HG03066 (cell line): ENCODE measurements around the gene SLC35A3.
"Not testable (repeated sequence)": the region's sequence is repeated elsewhere in the genome, so short reads cannot be mapped to it uniquely, and the experiment has no call there.

ENCODE experiments used
- ATAC-seq: cut with Tn5 transposase; IDR thresholded peaks from one replicate; pipeline ENCODE4 v1.9.1; 2021; ENCODE audit warnings: low read depth; ENCODE audit not compliant: unreplicated experiment

The SLC35A3 gene

GRCh38 chr1:100028765-100029164 lies 59.0 kb downstream of the SLC35A3 start:
- no peak for ATAC-seq

- ATAC-seq = no peak
Measured at GRCh38 chr1:100034470-100034869, 64.7 kb downstream of the SLC35A3 start.

- no peak for ATAC-seq
Measured at GRCh38 chr1:100035214-100035613, 65.4 kb downstream of the SLC35A3 start.

- ATAC-seq = no peak
Measured at GRCh38 chr1:100036718-100037655, 67.2 kb downstream of the SLC35A3 start.

GRCh38 chr1:100037656-100037926 lies 67.8 kb downstream of the SLC35A3 start:
- no peak for ATAC-seq

- peak; percentile 82 for ATAC-seq
Measured at GRCh38 chr1:100037927-100038659, 68.3 kb downstream of the SLC35A3 start.

- ATAC-seq = peak; percentile 45
Measured at GRCh38 chr1:100038660-100039287, 69.0 kb downstream of the SLC35A3 start.

- ATAC-seq = no peak
Measured at GRCh38 chr1:100039591-100039990, 69.8 kb downstream of the SLC35A3 start.

GRCh38 chr1:100045206-100045605 lies 75.4 kb downstream of the SLC35A3 start:
- no peak for ATAC-seq

GRCh38 chr1:100047235-100047708 lies 77.5 kb downstream of the SLC35A3 start:
- ATAC-seq = not testable (repeated sequence)

- ATAC-seq = no peak
Measured at GRCh38 chr1:100050139-100050538, 80.3 kb downstream of the SLC35A3 start.

GRCh38 chr1:100051401-100051800 lies 81.6 kb downstream of the SLC35A3 start:
- no peak for ATAC-seq

GRCh38 chr1:100051893-100052292 lies 82.1 kb downstream of the SLC35A3 start:
- no peak for ATAC-seq

GRCh38 chr1:100053119-100053518 lies 83.3 kb downstream of the SLC35A3 start:
- ATAC-seq = no peak

GRCh38 chr1:100053727-100054126 lies 83.9 kb downstream of the SLC35A3 start:
- ATAC-seq = no peak

GRCh38 chr1:100061681-100062080 lies 91.9 kb downstream of the SLC35A3 start:
- ATAC-seq = no peak

GRCh38 chr1:100065183-100065968 lies 95.6 kb downstream of the SLC35A3 start:
- no peak for ATAC-seq

- ATAC-seq = no peak
Measured at GRCh38 chr1:100065969-100066227, 96.1 kb downstream of the SLC35A3 start.

- no peak for ATAC-seq
Measured at GRCh38 chr1:100070201-100070939, 100.6 kb downstream of the SLC35A3 start.

- no peak for ATAC-seq
Measured at GRCh38 chr1:100073531-100073930, 103.7 kb downstream of the SLC35A3 start.
